HG02884 (cell line): Measurements from ENCODE around the gene RTP2.

Experiments used
- ATAC-seq: cut with Tn5 transposase; IDR thresholded peaks from one replicate; pipeline ENCODE4 v1.9.1; 2021; ENCODE audit warnings: mild to moderate bottlenecking, moderate library complexity; ENCODE audit not compliant: unreplicated experiment

Gene RTP2

GRCh38 chr3:187738331-187739093, 36.2 kb upstream of the RTP2 start:
- peak; percentile 67 for ATAC-seq

- ATAC-seq: no peak
Measured at GRCh38 chr3:187738071-187738330, 35.6 kb upstream of the RTP2 start.

GRCh38 chr3:187737368-187738070, 35.2 kb upstream of the RTP2 start:
- ATAC-seq: no peak

GRCh38 chr3:187737006-187737367, 34.6 kb upstream of the RTP2 start:
- ATAC-seq: no peak

- ATAC-seq: no peak
Measured at GRCh38 chr3:187736418-187736871, 34.1 kb upstream of the RTP2 start.

- no peak for ATAC-seq
Measured at GRCh38 chr3:187735837-187736236, 33.5 kb upstream of the RTP2 start.

- no peak for ATAC-seq
Measured at GRCh38 chr3:187735383-187735782, 33.0 kb upstream of the RTP2 start.

GRCh38 chr3:187734841-187735240, 32.5 kb upstream of the RTP2 start:
- no peak for ATAC-seq

GRCh38 chr3:187733371-187733770, 31.0 kb upstream of the RTP2 start:
- no peak for ATAC-seq

GRCh38 chr3:187729598-187729997, 27.2 kb upstream of the RTP2 start:
- ATAC-seq: no peak

GRCh38 chr3:187728940-187729583, 26.7 kb upstream of the RTP2 start:
- no peak for ATAC-seq

- ATAC-seq: no peak
Measured at GRCh38 chr3:187728248-187728647, 25.9 kb upstream of the RTP2 start.

- ATAC-seq: no peak
Measured at GRCh38 chr3:187726564-187726963, 24.2 kb upstream of the RTP2 start.

GRCh38 chr3:187725653-187726370, 23.5 kb upstream of the RTP2 start:
- ATAC-seq: no peak

GRCh38 chr3:187725224-187725623, 22.9 kb upstream of the RTP2 start:
- ATAC-seq: no peak

GRCh38 chr3:187722206-187722612, 19.9 kb upstream of the RTP2 start:
- no peak for ATAC-seq

GRCh38 chr3:187721055-187721454, 18.7 kb upstream of the RTP2 start:
- no peak for ATAC-seq

GRCh38 chr3:187720337-187720670, 17.9 kb upstream of the RTP2 start:
- ATAC-seq: no peak

- ATAC-seq: no peak
Measured at GRCh38 chr3:187719628-187720336, 17.4 kb upstream of the RTP2 start.

- no peak for ATAC-seq
Measured at GRCh38 chr3:187718802-187719201, 16.4 kb upstream of the RTP2 start.

- no peak for ATAC-seq
Measured at GRCh38 chr3:187717572-187717971, 15.2 kb upstream of the RTP2 start.
